Parathyroid adenoma (tissue), 2 donors: Measurements from ENCODE around the gene PCNX2.

Experiments
- H2AFZ ChIP-seq: fragments of 300-600 bp; sonication (generic); one replicate; pipeline ENCODE4 v1.7.0; 2017; ENCODE audit warnings: antibody characterized with exemption, mild to moderate bottlenecking
- H3K27ac ChIP-seq: fragments of 300-600 bp; sonication (generic); one replicate; pipeline ENCODE4 v1.7.0; 2017
- H3K27me3 ChIP-seq: fragments of 300-600 bp; sonication (generic); one replicate; pipeline ENCODE4 v1.7.0; 2017; ENCODE audit warnings: low read length; ENCODE audit not compliant: control insufficient read depth, insufficient read depth
- H3K36me3 ChIP-seq: fragments of 300-600 bp; sonication (generic); one replicate; pipeline ENCODE4 v1.7.0; 2017; ENCODE audit warnings: low read length; ENCODE audit not compliant: control insufficient read depth, insufficient read depth
- H3K4me1 ChIP-seq: fragments of 300-600 bp; sonication (generic); one replicate; pipeline ENCODE4 v1.7.0; 2017; ENCODE audit warnings: control low read depth
- H3K4me2 ChIP-seq: fragments of 300-600 bp; sonication (generic); one replicate; pipeline ENCODE4 v1.7.0; 2017; ENCODE audit warnings: low read length
- H3K4me3 ChIP-seq: fragments of 300-600 bp; sonication (generic); one replicate; pipeline ENCODE4 v1.7.0; 2017; ENCODE audit warnings: low read depth, low read length
- H3K79me2 ChIP-seq: fragments of 300-600 bp; sonication (generic); one replicate; pipeline ENCODE4 v1.7.0; 2017; ENCODE audit warnings: control low read depth
- H3K9ac ChIP-seq: fragments of 300-600 bp; sonication (generic); one replicate; pipeline ENCODE4 v1.7.0; 2017; ENCODE audit warnings: mild to moderate bottlenecking
- H3K9me3 ChIP-seq: fragments of 300-600 bp; sonication (generic); one replicate; pipeline ENCODE4 v1.7.0; 2017; ENCODE audit warnings: low read length; ENCODE audit not compliant: control insufficient read depth
- TF ChIP-seq, protein P1 (sequence below): fragments of 300-600 bp; sonication (generic); IDR thresholded peaks from one replicate; pipeline ENCODE4 v1.7.0; 2017; ENCODE audit warnings: antibody characterized with exemption, mild to moderate bottlenecking
- donor health status: primary hyperparathyroidism.

Gene PCNX2

GRCh38 chr1:233038581-233038980 lies 256.9 kb downstream of the PCNX2 start:
- TF ChIP-seq, protein P1, sequence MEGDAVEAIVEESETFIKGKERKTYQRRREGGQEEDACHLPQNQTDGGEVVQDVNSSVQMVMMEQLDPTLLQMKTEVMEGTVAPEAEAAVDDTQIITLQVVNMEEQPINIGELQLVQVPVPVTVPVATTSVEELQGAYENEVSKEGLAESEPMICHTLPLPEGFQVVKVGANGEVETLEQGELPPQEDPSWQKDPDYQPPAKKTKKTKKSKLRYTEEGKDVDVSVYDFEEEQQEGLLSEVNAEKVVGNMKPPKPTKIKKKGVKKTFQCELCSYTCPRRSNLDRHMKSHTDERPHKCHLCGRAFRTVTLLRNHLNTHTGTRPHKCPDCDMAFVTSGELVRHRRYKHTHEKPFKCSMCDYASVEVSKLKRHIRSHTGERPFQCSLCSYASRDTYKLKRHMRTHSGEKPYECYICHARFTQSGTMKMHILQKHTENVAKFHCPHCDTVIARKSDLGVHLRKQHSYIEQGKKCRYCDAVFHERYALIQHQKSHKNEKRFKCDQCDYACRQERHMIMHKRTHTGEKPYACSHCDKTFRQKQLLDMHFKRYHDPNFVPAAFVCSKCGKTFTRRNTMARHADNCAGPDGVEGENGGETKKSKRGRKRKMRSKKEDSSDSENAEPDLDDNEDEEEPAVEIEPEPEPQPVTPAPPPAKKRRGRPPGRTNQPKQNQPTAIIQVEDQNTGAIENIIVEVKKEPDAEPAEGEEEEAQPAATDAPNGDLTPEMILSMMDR = no peak
- no peak overlapping the region for H3K27ac ChIP-seq
- H3K4me2 ChIP-seq = no peak overlapping the region
- H3K4me1 ChIP-seq = no peaks in the 10 kb centered on the region
- no peak overlapping the region for H2AFZ ChIP-seq
- no peaks in the 10 kb centered on the region for H3K9me3 ChIP-seq
- no peaks in the 10 kb centered on the region for H3K27me3 ChIP-seq
- H3K36me3 ChIP-seq = no peaks in the 10 kb centered on the region
- H3K79me2 ChIP-seq = no peaks in the 10 kb centered on the region
- no peak overlapping the region for H3K4me3 ChIP-seq
- no peak overlapping the region for H3K9ac ChIP-seq

DNA sequence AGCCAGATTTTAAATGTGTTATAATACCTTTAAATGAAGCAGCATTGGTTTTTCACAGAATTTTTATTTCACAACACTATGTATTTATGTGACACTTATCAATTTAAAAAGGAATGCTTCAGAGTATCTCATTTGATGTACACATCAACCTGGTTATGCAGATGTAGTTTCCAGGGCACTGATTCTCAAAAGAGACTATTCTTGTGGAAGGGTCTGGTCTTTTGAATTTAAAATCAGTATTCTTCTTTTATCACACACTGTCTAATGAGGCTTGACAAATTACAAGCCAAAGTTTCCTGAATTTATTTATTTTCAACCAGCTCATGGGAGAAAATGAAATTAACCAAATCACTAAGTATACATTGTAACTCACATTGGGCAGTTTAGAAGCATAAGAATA lies 257.7 kb downstream of the PCNX2 start:
- no peaks in the 10 kb centered on the region for H3K79me2 ChIP-seq
- TF ChIP-seq, protein P1 = no peak
- no peak overlapping the region for H3K4me2 ChIP-seq
- no peaks in the 10 kb centered on the region for H3K27me3 ChIP-seq
- no peaks in the 10 kb centered on the region for H3K4me1 ChIP-seq
- H3K27ac ChIP-seq = no peak overlapping the region
- H3K36me3 ChIP-seq = no peaks in the 10 kb centered on the region
- H2AFZ ChIP-seq = no peak overlapping the region
- H3K4me3 ChIP-seq = no peak overlapping the region
- H3K9me3 ChIP-seq = no peaks in the 10 kb centered on the region
- H3K9ac ChIP-seq = no peak overlapping the region

- H3K4me2 ChIP-seq = no peak overlapping the region
- no peaks in the 10 kb centered on the region for H3K4me1 ChIP-seq
- no peaks in the 10 kb centered on the region for H3K27me3 ChIP-seq
- H3K9ac ChIP-seq = no peak overlapping the region
- TF ChIP-seq, protein P1 = no peak
- no peak overlapping the region for H3K27ac ChIP-seq
- H3K9me3 ChIP-seq = no peaks in the 10 kb centered on the region
- no peaks in the 10 kb centered on the region for H3K36me3 ChIP-seq
- no peaks in the 10 kb centered on the region for H3K79me2 ChIP-seq
- no peak overlapping the region for H2AFZ ChIP-seq
- no peak overlapping the region for H3K4me3 ChIP-seq
These were observed 260.7 kb downstream of the PCNX2 start for GRCh38 chr1:233034836-233035235.

GRCh38 chr1:233033361-233033760 lies 262.2 kb downstream of the PCNX2 start:
- Histone ChIP-seq H3K27me3 (no peaks in the 10 kb centered on the region), H3K9ac (no peak overlapping the region), H3K27ac (no peak overlapping the region), H2AFZ (no peak overlapping the region), H3K4me2 (no peak overlapping the region), H3K79me2 (no peaks in the 10 kb centered on the region), H3K36me3 (no peaks in the 10 kb centered on the region), H3K4me1 (no peaks in the 10 kb centered on the region), H3K9me3 (no peaks in the 10 kb centered on the region), H3K4me3 (no peak overlapping the region)
- TF ChIP-seq, protein P1 = no peak

DNA sequence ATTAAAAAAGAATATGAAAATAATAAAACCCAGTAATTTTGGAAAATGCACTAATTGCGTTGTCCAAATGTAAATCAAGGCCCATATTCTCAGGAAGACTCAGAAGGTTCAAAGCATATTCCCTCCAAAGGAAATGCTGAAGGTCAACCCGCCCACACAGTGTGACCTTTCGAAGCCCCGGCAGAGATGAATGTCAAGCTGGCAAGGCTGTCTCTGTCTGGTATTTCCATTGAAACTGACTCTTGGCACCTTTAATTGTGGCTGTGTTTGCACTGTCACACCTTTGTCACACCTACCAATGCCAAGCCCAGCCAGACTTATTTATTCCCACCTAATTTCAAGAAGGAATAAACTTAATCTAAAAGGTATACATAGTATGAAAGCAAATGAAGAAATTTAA lies 262.6 kb downstream of the PCNX2 start:
- TF ChIP-seq, protein P1 = no peak
- Histone ChIP-seq H3K4me2 (no peak overlapping the region), H3K27ac (no peak overlapping the region), H3K9me3 (no peaks in the 10 kb centered on the region), H3K79me2 (no peaks in the 10 kb centered on the region), H3K36me3 (no peaks in the 10 kb centered on the region), H3K4me3 (no peak overlapping the region), H3K4me1 (no peaks in the 10 kb centered on the region), H3K27me3 (no peaks in the 10 kb centered on the region), H3K9ac (no peak overlapping the region), H2AFZ (no peak overlapping the region)
